Tibial nerve (tissue), 4 donors: ENCODE measurements around the gene HADH.

ENCODE experiments used
- EP300 ChIP-seq, 2 donors: sonication (generic); formaldehyde crosslinking; IDR thresholded peaks; one replicate each; pipeline ENCODE4 v1.6.1; 2017; ENCODE audit warnings: antibody characterized with exemption in 2 of 2, mild to moderate bottlenecking in 1 of 2
- POLR2A ChIP-seq, 2 donors: fragments of 450-650 bp; IDR thresholded peaks; one replicate each; pipeline ENCODE4 v1.6.1; 2017; ENCODE audit warnings: antibody characterized with exemption in 2 of 2, mild to moderate bottlenecking in 2 of 2, moderate library complexity in 2 of 2
- TF ChIP-seq, protein P1 (sequence below), 5 experiments: fragments of 200-600 bp in 3 of 5; fragments of 450-650 bp in 2 of 5; sonication (generic) in 3 of 5; IDR thresholded peaks; one replicate each; pipeline ENCODE4 v1.5.1; 2016 to 2019; ENCODE audit warnings: antibody characterized with exemption in 5 of 5, mild to moderate bottlenecking in 3 of 5, moderate library complexity in 2 of 5

DNA sequence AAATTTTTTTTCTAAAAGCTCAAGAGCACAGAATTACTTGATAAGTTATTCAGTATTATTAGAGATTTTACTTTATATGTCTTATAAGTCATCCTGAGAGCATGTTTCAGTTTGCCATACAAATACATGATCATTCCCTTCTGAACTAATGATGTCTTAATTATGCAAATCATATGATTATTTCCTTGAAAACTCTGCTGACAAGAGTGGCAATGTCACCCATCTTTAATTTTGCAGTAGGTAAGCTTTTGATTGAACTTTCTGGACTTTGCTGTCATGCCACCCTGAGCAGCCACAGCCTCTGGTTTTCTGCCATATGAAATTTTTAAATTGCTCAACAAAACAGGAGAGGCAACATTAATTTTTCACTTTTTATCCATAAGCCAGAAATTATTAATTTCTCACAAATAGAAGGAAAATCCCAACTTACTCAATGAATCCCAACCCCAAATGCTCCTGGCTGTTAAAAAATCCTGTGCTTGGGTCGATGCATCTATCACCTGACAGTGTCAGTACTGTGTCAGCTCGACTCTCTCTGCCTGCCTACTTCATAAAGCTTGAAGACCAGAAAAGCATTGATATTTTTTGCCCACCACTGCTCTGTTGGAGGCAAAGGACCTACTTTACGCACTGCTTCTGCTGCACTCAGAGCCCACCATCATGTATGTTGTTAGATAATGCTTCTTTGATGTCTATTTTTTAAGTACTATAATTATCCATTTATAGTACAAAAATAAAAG, 11.6 kb upstream of the HADH start:
- TF ChIP-seq, protein P1, sequence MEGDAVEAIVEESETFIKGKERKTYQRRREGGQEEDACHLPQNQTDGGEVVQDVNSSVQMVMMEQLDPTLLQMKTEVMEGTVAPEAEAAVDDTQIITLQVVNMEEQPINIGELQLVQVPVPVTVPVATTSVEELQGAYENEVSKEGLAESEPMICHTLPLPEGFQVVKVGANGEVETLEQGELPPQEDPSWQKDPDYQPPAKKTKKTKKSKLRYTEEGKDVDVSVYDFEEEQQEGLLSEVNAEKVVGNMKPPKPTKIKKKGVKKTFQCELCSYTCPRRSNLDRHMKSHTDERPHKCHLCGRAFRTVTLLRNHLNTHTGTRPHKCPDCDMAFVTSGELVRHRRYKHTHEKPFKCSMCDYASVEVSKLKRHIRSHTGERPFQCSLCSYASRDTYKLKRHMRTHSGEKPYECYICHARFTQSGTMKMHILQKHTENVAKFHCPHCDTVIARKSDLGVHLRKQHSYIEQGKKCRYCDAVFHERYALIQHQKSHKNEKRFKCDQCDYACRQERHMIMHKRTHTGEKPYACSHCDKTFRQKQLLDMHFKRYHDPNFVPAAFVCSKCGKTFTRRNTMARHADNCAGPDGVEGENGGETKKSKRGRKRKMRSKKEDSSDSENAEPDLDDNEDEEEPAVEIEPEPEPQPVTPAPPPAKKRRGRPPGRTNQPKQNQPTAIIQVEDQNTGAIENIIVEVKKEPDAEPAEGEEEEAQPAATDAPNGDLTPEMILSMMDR (IDR thresholded peaks at IDR 0.05): no peak
- TF ChIP-seq POLR2A (IDR thresholded peaks at IDR 0.05) (no peak), EP300 (IDR thresholded peaks at IDR 0.05) (no peak)
